ENCODE measurements around the gene AXL.

AXL gene

GRCh38 chr19:41296433-41296871 is 77.4 kb downstream of the AXL start:
- H3K36me3 ChIP-seq (ENCODE audit: insufficient read depth, low read length), result peaks cover 69% of the 10 kb centered on the region
- peak overlapping the region; percentile 16 for H3K27ac ChIP-seq (ENCODE audit: low read depth, low read length)
- H3K9me3 ChIP-seq (ENCODE audit: low read length), result no peaks in the 10 kb centered on the region
- no peak overlapping the region for H3K4me3 ChIP-seq (ENCODE audit: low read depth in 1 of 2, low read length in 2 of 2)
- H3K9ac ChIP-seq (ENCODE audit: low read length), result no peak overlapping the region
- peaks cover 42% of the 10 kb centered on the region for H3K4me1 ChIP-seq (ENCODE audit: insufficient read depth, low read length)
- H3K27me3 ChIP-seq (ENCODE audit: control insufficient read depth in 1 of 2, insufficient read depth in 2 of 2, low read length in 2 of 2), result no peaks in the 10 kb centered on the region

- no peak overlapping the region for H3K9ac ChIP-seq (ENCODE audit: low read length)
- H3K36me3 ChIP-seq (ENCODE audit: insufficient read depth, low read length), result peaks cover 70% of the 10 kb centered on the region
- H3K27me3 ChIP-seq (ENCODE audit: control insufficient read depth in 1 of 2, insufficient read depth in 2 of 2, low read length in 2 of 2), result no peaks in the 10 kb centered on the region
- peak overlapping the region; percentile 86 for H3K27ac ChIP-seq (ENCODE audit: low read depth, low read length)
- H3K4me3 ChIP-seq (ENCODE audit: low read depth in 1 of 2, low read length in 2 of 2), result peak overlapping the region in 1 of 2 donors; percentile 12
- no peaks in the 10 kb centered on the region for H3K9me3 ChIP-seq (ENCODE audit: low read length)
- peaks cover 42% of the 10 kb centered on the region for H3K4me1 ChIP-seq (ENCODE audit: insufficient read depth, low read length)
Observed at GRCh38 chr19:41297628-41298347, 78.8 kb downstream of the AXL start.

- H3K36me3 ChIP-seq (ENCODE audit: insufficient read depth, low read length), result peaks cover 70% of the 10 kb centered on the region
Observed at GRCh38 chr19:41298348-41298964, 79.4 kb downstream of the AXL start.

GRCh38 chr19:41299046-41299754 is 80.2 kb downstream of the AXL start:
- Histone ChIP-seq H3K4me1 (ENCODE audit: insufficient read depth, low read length) (peaks cover 42% of the 10 kb centered on the region), H3K9me3 (ENCODE audit: low read length) (no peaks in the 10 kb centered on the region), H3K27ac (ENCODE audit: low read depth, low read length) (peak overlapping the region; percentile 86), H3K4me3 (ENCODE audit: low read depth in 1 of 2, low read length in 2 of 2) (no peak overlapping the region), H3K27me3 (ENCODE audit: control insufficient read depth in 1 of 2, insufficient read depth in 2 of 2, low read length in 2 of 2) (no peaks in the 10 kb centered on the region), H3K9ac (ENCODE audit: low read length) (no peak overlapping the region), H3K36me3 (ENCODE audit: insufficient read depth, low read length) (peaks cover 70% of the 10 kb centered on the region)

More at GRCh38 chr19:41298348-41298964, 79.4 kb downstream of the AXL start:
- Histone ChIP-seq H3K9ac (ENCODE audit: low read length) (no peak overlapping the region), H3K4me1 (ENCODE audit: insufficient read depth, low read length) (peaks cover 42% of the 10 kb centered on the region), H3K27ac (ENCODE audit: low read depth, low read length) (peak overlapping the region; percentile 86), H3K27me3 (ENCODE audit: control insufficient read depth in 1 of 2, insufficient read depth in 2 of 2, low read length in 2 of 2) (no peaks in the 10 kb centered on the region), H3K4me3 (ENCODE audit: low read depth in 1 of 2, low read length in 2 of 2) (peak overlapping the region in 1 of 2 donors; percentile 12), H3K9me3 (ENCODE audit: low read length) (no peaks in the 10 kb centered on the region)

- H3K27ac ChIP-seq (ENCODE audit: low read depth, low read length), result peak overlapping the region; percentile 86
- peaks cover 70% of the 10 kb centered on the region for H3K36me3 ChIP-seq (ENCODE audit: insufficient read depth, low read length)
- H3K9me3 ChIP-seq (ENCODE audit: low read length), result no peaks in the 10 kb centered on the region
- H3K4me1 ChIP-seq (ENCODE audit: insufficient read depth, low read length), result peaks cover 42% of the 10 kb centered on the region
- H3K9ac ChIP-seq (ENCODE audit: low read length), result no peak overlapping the region
- no peak overlapping the region for H3K4me3 ChIP-seq (ENCODE audit: low read depth in 1 of 2, low read length in 2 of 2)
- H3K27me3 ChIP-seq (ENCODE audit: control insufficient read depth in 1 of 2, insufficient read depth in 2 of 2, low read length in 2 of 2), result no peaks in the 10 kb centered on the region
Observed at GRCh38 chr19:41299755-41300089, 80.7 kb downstream of the AXL start.

- H3K27ac ChIP-seq (ENCODE audit: low read depth, low read length), result peak overlapping the region; percentile 86
- H3K36me3 ChIP-seq (ENCODE audit: insufficient read depth, low read length), result peaks cover 70% of the 10 kb centered on the region
- H3K4me1 ChIP-seq (ENCODE audit: insufficient read depth, low read length), result peaks cover 42% of the 10 kb centered on the region
- no peaks in the 10 kb centered on the region for H3K9me3 ChIP-seq (ENCODE audit: low read length)
- no peaks in the 10 kb centered on the region for H3K27me3 ChIP-seq (ENCODE audit: control insufficient read depth in 1 of 2, insufficient read depth in 2 of 2, low read length in 2 of 2)
- no peak overlapping the region for H3K4me3 ChIP-seq (ENCODE audit: low read depth in 1 of 2, low read length in 2 of 2)
- H3K9ac ChIP-seq (ENCODE audit: low read length), result no peak overlapping the region
Observed at GRCh38 chr19:41300555-41300954, 81.5 kb downstream of the AXL start.

- Histone ChIP-seq H3K4me3 (ENCODE audit: low read depth in 1 of 2, low read length in 2 of 2) (no peak overlapping the region), H3K9me3 (ENCODE audit: low read length) (no peaks in the 10 kb centered on the region), H3K9ac (ENCODE audit: low read length) (no peak overlapping the region), H3K27ac (ENCODE audit: low read depth, low read length) (no peak overlapping the region), H3K27me3 (ENCODE audit: control insufficient read depth in 1 of 2, insufficient read depth in 2 of 2, low read length in 2 of 2) (no peaks in the 10 kb centered on the region), H3K4me1 (ENCODE audit: insufficient read depth, low read length) (peaks cover 32% of the 10 kb centered on the region), H3K36me3 (ENCODE audit: insufficient read depth, low read length) (peaks cover 72% of the 10 kb centered on the region)
Observed at GRCh38 chr19:41302624-41303351, 83.8 kb downstream of the AXL start.

GRCh38 chr19:41303954-41304353 is 84.9 kb downstream of the AXL start:
- Histone ChIP-seq H3K4me1 (ENCODE audit: insufficient read depth, low read length) (peaks cover 32% of the 10 kb centered on the region), H3K27me3 (ENCODE audit: control insufficient read depth in 1 of 2, insufficient read depth in 2 of 2, low read length in 2 of 2) (no peaks in the 10 kb centered on the region), H3K9me3 (ENCODE audit: low read length) (no peaks in the 10 kb centered on the region), H3K4me3 (ENCODE audit: low read depth in 1 of 2, low read length in 2 of 2) (no peak overlapping the region), H3K36me3 (ENCODE audit: insufficient read depth, low read length) (peaks cover 78% of the 10 kb centered on the region), H3K27ac (ENCODE audit: low read depth, low read length) (no peak overlapping the region), H3K9ac (ENCODE audit: low read length) (no peak overlapping the region)

GRCh38 chr19:41304706-41305483 is 85.9 kb downstream of the AXL start:
- no peaks in the 10 kb centered on the region for H3K9me3 ChIP-seq (ENCODE audit: low read length)
- no peaks in the 10 kb centered on the region for H3K27me3 ChIP-seq (ENCODE audit: control insufficient read depth in 1 of 2, insufficient read depth in 2 of 2, low read length in 2 of 2)
- no peak overlapping the region for H3K4me3 ChIP-seq (ENCODE audit: low read depth in 1 of 2, low read length in 2 of 2)
- H3K4me1 ChIP-seq (ENCODE audit: insufficient read depth, low read length), result peaks cover 27% of the 10 kb centered on the region
- no peak overlapping the region for H3K27ac ChIP-seq (ENCODE audit: low read depth, low read length)
- H3K9ac ChIP-seq (ENCODE audit: low read length), result no peak overlapping the region
- H3K36me3 ChIP-seq (ENCODE audit: insufficient read depth, low read length), result peaks cover 78% of the 10 kb centered on the region

- no peak overlapping the region for H3K4me3 ChIP-seq (ENCODE audit: low read depth in 1 of 2, low read length in 2 of 2)
- no peak overlapping the region for H3K9ac ChIP-seq (ENCODE audit: low read length)
- H3K27me3 ChIP-seq (ENCODE audit: control insufficient read depth in 1 of 2, insufficient read depth in 2 of 2, low read length in 2 of 2), result no peaks in the 10 kb centered on the region
- H3K9me3 ChIP-seq (ENCODE audit: low read length), result no peaks in the 10 kb centered on the region
- peaks cover 26% of the 10 kb centered on the region for H3K4me1 ChIP-seq (ENCODE audit: insufficient read depth, low read length)
- no peak overlapping the region for H3K27ac ChIP-seq (ENCODE audit: low read depth, low read length)
- peaks cover 70% of the 10 kb centered on the region for H3K36me3 ChIP-seq (ENCODE audit: insufficient read depth, low read length)
Observed at GRCh38 chr19:41305927-41306793, 87.1 kb downstream of the AXL start.
